H9 (cell line): ENCODE results near the gene ERICH6B. TPM values are rescaled to one million over a fixed set of nuclear protein-coding genes. Genes with fewer than 3 reads are reported as not detected.

ENCODE experiments used
- DNase-seq: peaks from one replicate; pipeline ENCODE4 v3.0.0-alpha.2; 2017
- H2AFZ ChIP-seq: one replicate; pipeline ENCODE4 v1.6.1; 2013; ENCODE audit warnings: mild to moderate bottlenecking, low read length, control low read depth, moderate library complexity
- H2AK5ac ChIP-seq: 2 replicates; pipeline ENCODE4 v1.6.1; 2013; ENCODE audit warnings: low read length, control low read depth, mixed read lengths; ENCODE audit not compliant: insufficient read length
- H2BK120ac ChIP-seq: one replicate; pipeline ENCODE4 v1.6.1; 2013; ENCODE audit warnings: low read depth, mild to moderate bottlenecking, low read length, control low read depth, inconsistent platforms; ENCODE audit not compliant: poor library complexity, severe bottlenecking
- H2BK12ac ChIP-seq: 2 replicates; pipeline ENCODE4 v1.6.1; 2013; ENCODE audit warnings: low read length, control low read depth, mixed read lengths, low read depth; ENCODE audit not compliant: insufficient read length
- H2BK15ac ChIP-seq: 2 replicates; pipeline ENCODE4 v1.6.1; 2013; ENCODE audit warnings: low read depth, low read length, control low read depth
- H2BK20ac ChIP-seq: one replicate; pipeline ENCODE4 v1.6.1; 2013; ENCODE audit warnings: low read depth, mild to moderate bottlenecking, low read length, control low read depth, inconsistent platforms; ENCODE audit not compliant: poor library complexity, severe bottlenecking
- H2BK5ac ChIP-seq: 2 replicates; pipeline ENCODE4 v1.6.1; 2013; ENCODE audit warnings: low read length, control low read depth, mixed read lengths; ENCODE audit not compliant: insufficient read length
- H3K14ac ChIP-seq: 2 replicates; pipeline ENCODE4 v1.6.1; 2013; ENCODE audit warnings: low read length, control low read depth; ENCODE audit not compliant: insufficient read depth
- H3K18ac ChIP-seq: 2 replicates; pipeline ENCODE4 v1.6.1; 2013; ENCODE audit warnings: low read depth, mild to moderate bottlenecking, mixed read lengths, low read length, control low read depth; ENCODE audit not compliant: insufficient read length
- H3K23ac ChIP-seq: 2 replicates; pipeline ENCODE4 v1.6.1; 2013; ENCODE audit warnings: low read length, control low read depth, mixed read lengths, low read depth; ENCODE audit not compliant: insufficient read length
- H3K23me2 ChIP-seq: 2 replicates; pipeline ENCODE4 v1.6.1; 2013; ENCODE audit warnings: low read depth, mild to moderate bottlenecking, mixed read lengths, low read length, control low read depth; ENCODE audit not compliant: insufficient read length, poor library complexity, severe bottlenecking
- H3K27ac ChIP-seq: 2 replicates; pipeline ENCODE4 v1.5.1; 2013; ENCODE audit warnings: low read length, control low read depth, mixed read lengths, low read depth; ENCODE audit not compliant: insufficient read length
- H3K27me3 ChIP-seq: 2 replicates; pipeline ENCODE4 v1.6.1; 2013; ENCODE audit warnings: low read length, control low read depth, inconsistent platforms; ENCODE audit not compliant: insufficient read depth
- H3K4ac ChIP-seq: 2 replicates; pipeline ENCODE4 v1.6.1; 2013; ENCODE audit warnings: low read depth, mild to moderate bottlenecking, control low read depth, inconsistent platforms, low read length, moderate library complexity
- H3K4me1 ChIP-seq: 2 replicates; pipeline ENCODE4 v1.6.1; 2013; ENCODE audit warnings: low read length, control low read depth, inconsistent platforms; ENCODE audit not compliant: insufficient read depth
- H3K4me2 ChIP-seq: 2 replicates; pipeline ENCODE4 v1.6.1; 2013; ENCODE audit warnings: low read length, control low read depth, mixed read lengths; ENCODE audit not compliant: insufficient read length, insufficient read depth
- H3K56ac ChIP-seq: 2 replicates; pipeline ENCODE4 v1.6.1; 2013; ENCODE audit warnings: low read depth, mild to moderate bottlenecking, mixed read lengths, low read length, control low read depth; ENCODE audit not compliant: insufficient read length
- H3K79me1 ChIP-seq: 2 replicates; pipeline ENCODE4 v1.6.1; 2013; ENCODE audit warnings: low read depth, mild to moderate bottlenecking, moderate library complexity, low read length, control low read depth, inconsistent platforms; ENCODE audit not compliant: insufficient read depth, poor library complexity, severe bottlenecking
- H3K79me2 ChIP-seq: 2 replicates; pipeline ENCODE4 v1.6.1; 2013; ENCODE audit warnings: low read length, control low read depth, inconsistent platforms; ENCODE audit not compliant: insufficient read depth
- H3K9ac ChIP-seq: 2 replicates; pipeline ENCODE4 v1.6.1; 2013; ENCODE audit warnings: low read length, control low read depth, mixed read lengths; ENCODE audit not compliant: insufficient read length; ENCODE audit errors: extremely low read depth
- H3K9me3 ChIP-seq: one replicate; pipeline ENCODE4 v1.6.1; 2013; ENCODE audit warnings: low read depth, low read length, inconsistent platforms; ENCODE audit not compliant: control insufficient read depth
- H3T11ph ChIP-seq: one replicate; pipeline ENCODE4 v1.6.1; 2013; ENCODE audit warnings: mild to moderate bottlenecking, low read length, control low read depth, inconsistent platforms
- H4K20me1 ChIP-seq: one replicate; pipeline ENCODE4 v1.6.1; 2013; ENCODE audit not compliant: control insufficient read depth, insufficient read length, insufficient read depth
- H4K5ac ChIP-seq: 2 replicates; pipeline ENCODE4 v1.6.1; 2013; ENCODE audit warnings: low read depth, mild to moderate bottlenecking, mixed read lengths, low read length, control low read depth; ENCODE audit not compliant: insufficient read length
- H4K8ac ChIP-seq: replicated peaks from 2 replicates; pipeline ENCODE4 v1.6.1; 2013; ENCODE audit warnings: low read length, control low read depth, mixed read lengths, low read depth; ENCODE audit not compliant: insufficient read length
- H4K91ac ChIP-seq: 2 replicates; pipeline ENCODE4 v1.6.1; 2013; ENCODE audit warnings: low read depth, mild to moderate bottlenecking, moderate library complexity, mixed read lengths, low read length, control low read depth; ENCODE audit not compliant: insufficient read length
- H3K27ac Mint-ChIP-seq, 3 experiments: 2 replicates in 2 of 3; 3 replicates in 1 of 3; pipeline ENCODE4 v1.8.0; 2020 to 2021; ENCODE audit warnings: mixed read lengths in 3 of 3, mild to moderate bottlenecking in 1 of 3, moderate library complexity in 1 of 3
- H3K27me3 Mint-ChIP-seq: 2 replicates; pipeline ENCODE4 v1.8.0; 2021; ENCODE audit warnings: low read depth, mild to moderate bottlenecking, moderate library complexity, mixed read lengths
- H3K36me3 Mint-ChIP-seq, 3 experiments: 2 replicates in 2 of 3; 3 replicates in 1 of 3; pipeline ENCODE4 v1.8.0; 2020 to 2021; ENCODE audit warnings: low read depth in 3 of 3, mixed read lengths in 3 of 3; ENCODE audit not compliant: insufficient read depth in 1 of 3
- H3K4me1 Mint-ChIP-seq, 2 experiments: 2 replicates each; pipeline ENCODE4 v1.8.0; 2020; ENCODE audit warnings: mixed read lengths in 2 of 2
- H3K4me3 Mint-ChIP-seq, 2 experiments: 2 replicates in 1 of 2; 3 replicates in 1 of 2; pipeline ENCODE4 v1.8.0; 2020 to 2021; ENCODE audit warnings: mild to moderate bottlenecking in 2 of 2, mixed read lengths in 2 of 2, moderate library complexity in 1 of 2
- H3K9me3 Mint-ChIP-seq, 2 experiments: 2 replicates in 1 of 2; 3 replicates in 1 of 2; pipeline ENCODE4 v1.8.0; 2020; ENCODE audit warnings: mild to moderate bottlenecking in 2 of 2, mixed read lengths in 2 of 2, moderate library complexity in 1 of 2
- WGBS: extraction: QIAGEN DNeasy Blood & Tissue Kit; methylation state at CpG from one replicate; pipeline ENCODE4 v1.1.7; 2013; ENCODE audit warnings: missing lambda C conversion rate, low lambda C conversion rate, mixed read lengths; ENCODE audit not compliant: insufficient read length; ENCODE audit errors: extremely low coverage; 5-methylcytosine and 5-hydroxymethylcytosine counted together
- total RNA-seq: library from RNA; stranded (reverse); gene quantifications from 2 replicates; pipeline ENCODE4 v1.2.1, GENCODE V29; 2021
- TF ChIP-seq, protein P1 (sequence below): fragments of 200-600 bp; sonication (generic); conservative IDR thresholded peaks from 3 replicates; pipeline ENCODE4 v1.8.0; 2021; ENCODE audit warnings: antibody characterized with exemption, mild to moderate bottlenecking

Gene ERICH6B
- total RNA-seq, 1 experiment from 2014 or later, result not detected

DNA sequence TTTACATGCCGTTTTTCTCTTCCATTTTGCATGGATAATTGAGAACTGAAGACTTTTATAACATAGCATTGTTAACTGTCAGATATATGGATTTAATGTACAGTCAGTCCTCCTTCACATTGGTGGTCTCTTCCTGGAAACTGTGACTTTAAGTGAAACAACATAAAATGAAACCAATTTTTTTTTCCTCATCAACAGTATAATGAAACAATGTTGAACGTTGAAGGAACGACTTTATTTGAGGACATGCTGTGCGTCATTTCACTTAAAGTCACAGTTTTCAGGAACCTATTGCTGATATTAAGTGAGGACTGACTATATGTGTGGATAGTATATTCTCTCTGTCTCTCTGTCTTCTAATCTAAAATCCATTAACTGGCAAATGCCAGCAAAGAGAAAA is 96.0 kb downstream of the ERICH6B start:
- no peak overlapping the region for H3K27ac Mint-ChIP-seq
- Histone ChIP-seq H3K4ac (no peak overlapping the region), H3K79me2 (no peaks in the 10 kb centered on the region), H3K9ac (no peak overlapping the region), H3K79me1 (no peaks in the 10 kb centered on the region), H2AFZ (no peak overlapping the region), H4K20me1 (no peaks in the 10 kb centered on the region), H3K18ac (no peak overlapping the region), H3K27ac (no peak overlapping the region), H3K23me2 (no peaks in the 10 kb centered on the region), H3K4me2 (no peak overlapping the region), H3K14ac (no peak overlapping the region), H2BK5ac (no peak overlapping the region), H2AK5ac (no peak overlapping the region), H3T11ph (no peak overlapping the region), H3K9me3 (no peaks in the 10 kb centered on the region), H4K8ac (no peak overlapping the region), H2BK12ac (no peak overlapping the region), H4K91ac (no peak overlapping the region), H3K56ac (no peak overlapping the region), H3K27me3 (no peaks in the 10 kb centered on the region), H4K5ac (no peak overlapping the region), H2BK120ac (no peak overlapping the region), H3K4me1 (no peaks in the 10 kb centered on the region), H2BK20ac (no peak overlapping the region), H2BK15ac (no peak overlapping the region), H3K23ac (no peak overlapping the region)
- H3K4me1 Mint-ChIP-seq, result peaks cover 5 to 8% of the 10 kb centered on the region in 2 experiments
- H3K4me3 Mint-ChIP-seq, result no peak overlapping the region
- no CpG with 5 or more reads among the region's 4 CpGs for WGBS
- peaks cover 19 to 44% (median 40%) of the 10 kb centered on the region in 3 experiments; a peak in 6 of 7 replicates for H3K36me3 Mint-ChIP-seq
- TF ChIP-seq, protein P1, sequence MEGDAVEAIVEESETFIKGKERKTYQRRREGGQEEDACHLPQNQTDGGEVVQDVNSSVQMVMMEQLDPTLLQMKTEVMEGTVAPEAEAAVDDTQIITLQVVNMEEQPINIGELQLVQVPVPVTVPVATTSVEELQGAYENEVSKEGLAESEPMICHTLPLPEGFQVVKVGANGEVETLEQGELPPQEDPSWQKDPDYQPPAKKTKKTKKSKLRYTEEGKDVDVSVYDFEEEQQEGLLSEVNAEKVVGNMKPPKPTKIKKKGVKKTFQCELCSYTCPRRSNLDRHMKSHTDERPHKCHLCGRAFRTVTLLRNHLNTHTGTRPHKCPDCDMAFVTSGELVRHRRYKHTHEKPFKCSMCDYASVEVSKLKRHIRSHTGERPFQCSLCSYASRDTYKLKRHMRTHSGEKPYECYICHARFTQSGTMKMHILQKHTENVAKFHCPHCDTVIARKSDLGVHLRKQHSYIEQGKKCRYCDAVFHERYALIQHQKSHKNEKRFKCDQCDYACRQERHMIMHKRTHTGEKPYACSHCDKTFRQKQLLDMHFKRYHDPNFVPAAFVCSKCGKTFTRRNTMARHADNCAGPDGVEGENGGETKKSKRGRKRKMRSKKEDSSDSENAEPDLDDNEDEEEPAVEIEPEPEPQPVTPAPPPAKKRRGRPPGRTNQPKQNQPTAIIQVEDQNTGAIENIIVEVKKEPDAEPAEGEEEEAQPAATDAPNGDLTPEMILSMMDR, result no peak
- H3K27me3 Mint-ChIP-seq, result no peaks in the 10 kb centered on the region
- no peak for DNase-seq
- H3K9me3 Mint-ChIP-seq, result no peaks in the 10 kb centered on the region
